Putamen (tissue), 1 donor: Measurements from ENCODE around the gene PPP1R1C.
A peak's percentile ranks its signal among the peaks of the same experiment; 100 is the strongest.
"Not testable (repeated sequence)": the region's sequence is repeated elsewhere in the genome, so short reads cannot be mapped to it uniquely, and the experiment has no call there.

ENCODE experiments used
- DNase-seq: peaks from one replicate; pipeline ENCODE4 v3.0.0-alpha.2; 2016; ENCODE audit warnings: low spot score

PPP1R1C gene

DNA sequence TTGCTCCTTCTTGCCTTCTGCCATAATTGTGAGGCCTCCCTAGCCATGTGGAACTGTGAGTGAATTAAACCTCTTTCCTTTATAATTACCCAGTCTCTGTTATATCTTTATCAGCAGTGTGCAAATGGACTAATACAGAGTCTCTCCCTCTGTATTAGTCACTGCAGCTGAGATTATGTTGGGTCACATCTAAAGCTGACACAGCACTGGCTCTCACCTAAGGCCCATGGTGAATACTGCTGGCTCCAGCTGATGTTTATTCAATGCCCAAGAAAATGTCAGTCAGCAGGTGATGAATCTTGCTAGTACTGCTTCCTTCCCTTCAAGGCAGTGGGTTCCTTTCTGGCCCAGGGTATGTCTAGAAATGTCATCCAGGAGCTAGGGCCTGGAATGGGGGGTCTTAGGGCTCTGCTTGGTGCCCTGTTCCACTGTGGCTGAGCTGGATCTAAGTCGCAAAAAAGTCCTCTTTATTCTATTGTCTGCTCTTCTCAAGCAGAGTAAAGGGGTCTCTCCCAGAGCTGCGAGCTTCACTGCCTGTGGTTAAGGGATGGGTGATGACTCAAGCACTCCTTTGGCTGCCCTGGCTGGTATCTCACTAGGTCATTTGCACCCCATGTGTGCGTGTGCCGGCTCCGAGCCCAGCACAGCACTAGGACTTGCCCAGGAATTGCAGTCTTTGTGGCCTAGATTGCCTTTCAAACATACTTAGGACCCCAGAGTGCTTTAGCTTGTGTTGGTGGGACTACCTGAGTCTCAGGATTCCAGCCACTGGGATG is 29.9 kb downstream of the PPP1R1C start:
- DNase-seq = no peak

DNA sequence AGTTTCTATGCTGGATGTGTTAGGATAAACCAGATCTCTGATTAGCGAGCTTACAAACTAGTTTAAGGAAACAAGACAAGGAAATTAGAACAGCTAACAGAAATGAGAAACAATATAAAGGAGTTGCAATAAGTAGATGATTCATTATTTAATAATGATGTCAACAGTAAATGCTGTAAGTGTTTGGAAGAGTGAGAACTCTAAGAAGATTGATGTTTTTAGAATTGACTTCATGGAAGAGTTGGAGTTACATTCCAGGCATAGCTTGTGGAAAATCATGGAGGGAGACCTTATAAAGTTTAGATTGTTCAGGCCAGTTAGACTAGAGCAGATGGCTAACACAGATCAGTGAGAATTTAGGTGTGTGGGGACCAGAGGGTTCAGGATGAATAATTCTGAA is 32.6 kb downstream of the PPP1R1C start:
- no peak for DNase-seq

DNA sequence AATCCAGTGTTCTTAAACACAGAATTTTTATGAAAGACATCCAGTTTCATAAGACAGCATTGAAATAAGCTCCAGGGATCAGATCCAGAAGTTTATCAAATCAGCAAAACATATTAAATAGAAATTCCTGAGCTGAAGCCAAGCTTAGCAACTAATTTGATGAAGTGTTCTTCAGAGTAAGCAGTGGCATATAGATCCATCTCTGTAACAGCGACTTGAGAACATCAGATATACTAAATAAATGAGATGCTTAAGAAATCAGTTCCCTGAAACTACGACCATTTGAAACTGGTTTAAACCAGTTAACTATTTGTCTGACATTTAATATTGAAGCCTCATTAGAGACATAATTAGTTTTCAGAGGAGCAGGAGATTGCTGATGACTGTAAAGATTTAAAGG is 34.1 kb downstream of the PPP1R1C start:
- DNase-seq = no peak

DNA sequence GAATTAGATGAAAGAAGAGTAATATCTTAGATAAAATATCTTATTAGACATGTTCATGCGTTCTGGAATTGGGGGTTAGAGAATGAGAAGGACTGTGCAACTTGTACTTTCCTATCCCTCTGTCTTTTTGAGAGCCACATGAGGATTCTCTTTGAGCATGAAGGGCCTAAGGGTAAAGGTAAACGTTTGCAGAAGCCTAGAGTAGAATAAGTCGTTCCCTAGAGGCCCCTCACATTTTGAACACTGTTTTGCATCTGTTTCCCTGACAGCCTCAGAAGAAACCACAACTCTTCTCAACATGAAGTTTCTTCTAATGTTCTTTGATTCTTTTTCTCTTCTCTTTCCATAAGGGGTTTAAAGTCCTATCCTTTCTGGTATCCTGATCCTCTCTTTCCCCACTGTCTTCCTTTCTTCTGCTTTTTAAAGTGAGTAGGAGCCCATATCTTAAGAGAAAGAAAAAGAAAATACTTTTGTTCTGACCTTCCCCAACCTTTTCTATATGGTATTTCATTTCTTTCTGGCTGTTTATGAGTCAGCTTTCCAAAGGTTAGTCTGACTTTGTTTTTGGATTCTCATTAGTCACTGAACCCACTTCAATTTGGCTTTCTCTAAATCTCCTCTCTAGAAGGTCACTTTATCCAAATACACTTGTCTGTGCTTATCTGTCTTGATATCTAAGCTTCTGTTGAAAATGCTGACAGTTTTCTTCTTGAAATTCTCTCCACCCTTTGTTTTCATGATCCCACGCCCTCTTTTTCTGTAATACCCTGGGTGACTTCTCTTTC is 34.8 kb downstream of the PPP1R1C start:
- DNase-seq = no peak

DNA sequence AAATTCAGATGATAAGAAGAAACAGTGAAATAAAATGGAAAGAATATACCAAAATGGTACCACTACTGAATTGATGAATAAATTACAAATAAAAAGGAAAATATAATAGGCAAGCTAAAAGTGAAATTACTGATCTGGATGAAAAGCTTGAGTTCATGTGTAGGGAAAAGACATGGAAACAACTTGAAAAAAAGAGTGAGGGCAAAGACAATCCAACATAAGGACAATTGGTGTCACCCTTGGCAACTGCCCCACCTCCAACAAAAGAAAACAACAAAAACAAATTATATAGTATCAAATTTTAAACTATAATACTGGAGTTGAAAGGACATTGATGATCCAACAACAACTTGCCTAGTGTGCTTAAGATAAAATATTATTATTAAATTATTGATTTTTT is 37.6 kb downstream of the PPP1R1C start:
- DNase-seq = no peak

DNA sequence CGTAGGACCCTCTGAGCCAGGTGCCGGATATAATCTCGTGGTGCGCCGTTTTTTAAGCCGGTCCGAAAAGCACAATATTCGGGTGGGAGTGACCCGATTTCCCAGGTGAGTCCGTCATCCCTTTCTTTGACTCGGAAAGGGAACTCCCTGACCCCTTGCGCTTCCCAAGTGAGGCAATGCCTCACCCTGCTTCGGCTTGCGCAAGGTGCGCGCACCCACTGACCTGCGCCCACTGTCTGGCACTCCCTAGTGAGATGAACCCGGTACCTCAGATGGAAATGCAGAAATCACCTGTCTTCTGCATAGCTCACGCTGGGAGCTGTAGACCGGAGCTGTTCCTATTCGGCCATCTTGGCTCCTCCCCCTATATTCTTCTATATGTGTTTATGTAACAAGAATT is 45.2 kb downstream of the PPP1R1C start:
- not testable (repeated sequence) for DNase-seq

DNA sequence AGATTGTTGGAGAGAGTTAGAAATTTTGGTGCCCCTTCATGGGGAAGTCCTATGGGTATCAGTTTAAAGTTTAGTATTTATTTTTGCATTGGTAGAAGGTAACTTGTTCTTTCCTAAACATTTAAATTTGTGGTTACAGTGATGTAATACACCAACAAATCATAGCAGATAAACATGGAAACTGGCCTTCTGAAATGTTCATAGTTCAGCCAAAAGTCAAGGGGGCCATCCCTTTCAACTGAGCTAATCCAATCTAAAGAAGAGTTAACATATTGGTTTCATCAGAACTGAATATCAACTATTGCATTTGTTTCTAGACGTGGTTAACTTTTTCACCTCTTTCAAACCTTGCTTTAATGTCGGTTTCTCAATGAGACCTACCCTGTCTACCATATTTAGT is 46.3 kb downstream of the PPP1R1C start:
- DNase-seq = no peak

DNA sequence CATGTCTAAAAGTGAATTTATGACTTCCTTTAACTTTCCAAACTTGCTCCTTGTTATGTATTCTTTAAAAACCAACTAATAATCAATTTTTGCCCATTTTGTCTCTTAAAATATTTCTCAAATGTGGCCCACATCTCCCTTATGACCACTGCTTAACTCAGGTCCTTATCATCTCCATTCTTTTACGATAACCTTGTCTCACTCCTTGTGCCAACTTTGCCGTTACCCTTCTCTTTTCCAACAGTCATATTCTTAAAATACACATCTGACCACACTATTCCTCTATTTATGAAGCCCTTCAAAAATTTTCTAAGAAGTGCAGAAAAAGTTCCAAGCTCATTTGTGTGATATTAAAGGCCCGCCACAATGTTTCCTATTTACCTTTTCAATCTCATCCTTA is 47.8 kb downstream of the PPP1R1C start:
- DNase-seq = no peak

DNA sequence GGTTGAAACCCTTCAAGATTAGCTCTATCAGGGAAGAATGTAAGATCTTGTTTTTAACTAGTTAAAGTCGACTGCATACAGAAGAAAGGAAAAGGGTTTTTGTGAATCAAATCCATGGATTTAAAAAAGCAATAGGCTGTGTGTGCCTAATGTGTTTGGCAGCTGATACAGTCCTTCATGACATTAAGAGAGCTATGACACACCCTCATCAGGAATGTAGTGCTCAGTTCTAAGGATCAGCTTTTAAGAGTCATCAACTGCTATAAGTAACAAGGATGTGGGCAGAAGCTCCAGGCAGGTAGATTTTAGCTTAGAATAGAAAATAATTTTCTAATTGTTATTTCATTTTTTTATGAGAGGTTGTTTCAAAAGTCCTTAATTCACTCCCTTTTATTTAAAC is 52.9 kb downstream of the PPP1R1C start:
- peak; percentile 8 for DNase-seq

DNA sequence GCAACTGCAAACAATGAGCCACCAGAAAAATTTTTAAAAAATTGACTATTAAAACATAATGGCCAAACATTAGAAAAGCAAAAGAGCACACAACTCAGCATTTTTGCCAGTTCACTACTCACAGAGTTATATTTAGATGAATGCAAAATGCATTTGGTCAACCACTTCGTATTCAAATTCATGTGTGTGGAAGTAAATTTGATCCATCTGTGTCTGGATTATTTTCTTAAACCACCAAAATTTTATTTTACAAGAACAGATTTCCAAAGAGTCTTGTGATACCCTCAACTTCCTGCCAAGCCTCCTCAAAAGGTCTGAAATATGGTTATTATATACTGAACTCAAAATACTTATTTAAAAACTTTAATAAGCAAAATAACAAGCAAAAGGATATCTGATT is 57.4 kb downstream of the PPP1R1C start:
- no peak for DNase-seq

DNA sequence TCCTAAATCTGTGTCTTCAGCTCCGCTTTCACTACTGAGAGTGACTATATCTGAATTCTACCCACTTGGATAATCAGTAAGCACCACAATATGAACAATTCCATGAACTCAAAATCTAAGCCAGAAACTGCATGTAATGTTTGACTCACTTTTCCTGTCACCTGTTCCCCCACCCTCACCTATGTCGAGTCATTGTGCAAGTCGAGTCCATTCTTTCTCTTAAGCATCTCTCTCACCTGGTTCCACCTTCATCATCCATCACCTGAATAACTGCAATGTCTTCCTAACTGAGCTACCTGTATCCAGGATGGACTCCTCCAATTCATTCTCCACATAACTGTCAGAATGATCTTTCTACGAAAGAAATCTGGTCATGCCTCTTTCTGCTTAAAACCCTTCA is 58.2 kb downstream of the PPP1R1C start:
- DNase-seq = no peak

DNA sequence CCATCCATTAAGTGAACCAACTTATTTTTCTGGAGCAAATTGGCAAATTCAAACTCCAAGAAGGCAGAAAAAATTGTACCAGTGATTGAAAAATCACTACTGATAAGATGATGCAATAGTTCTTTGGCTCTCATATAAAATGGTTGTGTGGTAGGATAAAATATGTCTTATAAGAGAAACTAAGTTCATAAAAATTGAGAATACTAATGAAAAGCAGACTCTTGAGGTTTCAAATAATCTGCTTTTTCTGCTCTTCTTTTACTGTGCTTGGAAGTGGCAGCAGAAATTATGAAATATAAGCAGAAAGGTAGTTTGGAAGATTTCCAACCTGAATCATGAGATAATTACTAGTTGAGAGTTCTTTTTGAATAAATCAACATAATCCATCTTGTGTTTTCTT is 61.9 kb downstream of the PPP1R1C start:
- DNase-seq = no peak

DNA sequence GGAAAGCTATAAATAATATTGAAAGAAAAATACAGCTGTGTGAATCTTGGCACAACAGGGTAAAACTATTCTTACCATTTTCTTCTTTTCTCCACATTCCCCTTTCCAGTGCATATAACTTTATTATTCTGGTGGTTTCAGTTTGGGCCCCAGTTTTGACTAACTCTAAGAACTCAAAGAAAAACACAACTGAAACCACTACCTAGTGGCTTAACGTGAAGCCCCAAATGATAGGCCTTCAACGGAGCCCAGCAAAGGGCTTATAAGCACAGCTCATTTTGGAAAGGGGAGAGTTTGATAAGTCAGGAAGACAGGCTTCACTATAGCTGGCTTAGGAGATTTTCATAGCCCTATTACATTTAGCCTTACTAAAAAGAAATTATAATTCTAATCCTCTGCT is 62.4 kb downstream of the PPP1R1C start:
- DNase-seq = no peak

DNA sequence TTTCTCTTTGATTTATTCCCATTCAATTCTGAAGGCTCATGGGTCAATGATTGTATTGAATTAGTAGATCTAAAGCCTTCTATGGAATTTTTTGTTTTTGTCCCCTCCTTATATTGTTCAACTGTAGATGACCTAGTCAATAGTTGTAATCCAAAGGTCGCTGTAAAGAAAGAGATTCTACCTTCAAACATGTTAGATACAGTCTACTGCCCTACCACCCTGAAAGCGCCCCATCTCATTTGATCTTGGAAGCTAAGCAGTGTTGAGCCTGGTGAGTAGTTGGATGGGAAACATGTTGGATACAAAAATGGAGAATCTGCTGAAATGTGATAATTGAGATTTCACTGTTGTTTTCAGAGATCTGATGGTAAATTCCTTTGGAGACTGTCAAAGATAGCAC is 63.0 kb downstream of the PPP1R1C start:
- no peak for DNase-seq

DNA sequence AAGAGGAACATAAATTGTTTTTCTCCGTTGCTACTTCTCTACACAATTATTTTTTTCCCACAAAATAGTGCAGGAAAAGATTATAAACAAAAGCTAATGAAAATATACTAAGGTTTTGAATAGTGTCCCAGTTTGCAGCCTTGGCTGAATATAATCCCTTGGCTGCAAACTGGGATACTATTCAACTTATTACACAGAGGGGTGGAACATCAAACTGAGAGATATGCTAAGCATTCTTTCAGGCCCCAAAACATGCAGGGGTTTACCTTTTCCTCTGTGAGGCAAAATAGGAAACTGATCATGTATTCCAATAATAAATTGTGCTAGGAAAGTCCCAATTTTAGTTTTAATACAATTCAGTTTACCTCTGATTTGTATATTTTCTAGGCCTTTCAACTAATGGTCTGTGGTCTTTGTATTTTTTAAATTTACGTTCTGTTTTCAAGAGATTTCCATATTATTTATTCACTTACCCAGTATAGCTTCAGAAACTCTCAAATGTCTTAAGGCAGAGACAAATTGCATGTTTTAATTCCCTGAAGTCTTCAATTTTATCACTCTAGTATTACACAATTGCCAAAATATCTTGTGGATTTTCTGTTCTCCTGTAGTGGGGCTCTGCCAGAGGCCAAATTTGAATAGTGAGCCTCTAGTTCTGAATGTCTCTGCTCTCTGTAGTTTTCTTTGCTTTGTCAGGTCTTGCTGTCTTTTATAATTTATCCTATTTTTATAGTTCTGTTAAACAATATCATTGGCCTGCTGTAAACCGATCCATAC is 63.9 kb downstream of the PPP1R1C start:
- no peak for DNase-seq

DNA sequence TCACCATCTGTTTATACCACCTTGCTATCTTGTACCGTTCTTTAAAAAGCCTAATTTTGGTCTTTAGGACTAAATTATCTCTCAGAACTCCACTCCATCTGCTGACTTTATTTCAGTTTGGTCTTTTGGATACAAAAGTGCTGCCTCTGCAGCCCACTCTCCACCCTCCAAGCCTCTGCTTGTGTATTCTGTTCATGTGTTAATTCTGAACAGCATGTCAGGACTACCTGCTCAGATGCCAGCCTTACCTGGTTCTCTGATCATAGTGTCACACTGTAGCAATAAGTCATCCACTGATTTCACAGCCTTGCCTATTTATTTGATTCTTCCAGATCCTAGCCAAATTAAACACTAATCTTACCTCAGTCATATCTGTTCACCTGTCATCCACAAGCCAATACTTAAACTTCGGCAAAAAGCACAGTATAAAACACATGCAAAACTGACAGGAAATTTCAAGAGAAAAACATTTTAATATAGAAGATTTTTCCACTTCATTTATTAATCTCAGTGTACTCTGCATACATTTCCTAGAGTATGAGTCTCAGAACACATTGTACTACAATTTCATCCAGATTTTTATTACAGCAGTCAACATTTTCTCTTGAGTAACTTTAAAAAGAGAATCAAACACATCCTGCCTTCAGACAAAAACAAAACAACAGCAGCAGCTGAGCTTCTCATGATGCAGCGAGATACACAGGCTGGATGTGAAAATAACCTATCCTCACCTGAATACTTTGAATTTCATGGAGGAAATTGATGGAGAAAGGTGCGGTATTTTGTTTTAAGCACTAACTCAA is 64.9 kb downstream of the PPP1R1C start:
- DNase-seq = no peak

DNA sequence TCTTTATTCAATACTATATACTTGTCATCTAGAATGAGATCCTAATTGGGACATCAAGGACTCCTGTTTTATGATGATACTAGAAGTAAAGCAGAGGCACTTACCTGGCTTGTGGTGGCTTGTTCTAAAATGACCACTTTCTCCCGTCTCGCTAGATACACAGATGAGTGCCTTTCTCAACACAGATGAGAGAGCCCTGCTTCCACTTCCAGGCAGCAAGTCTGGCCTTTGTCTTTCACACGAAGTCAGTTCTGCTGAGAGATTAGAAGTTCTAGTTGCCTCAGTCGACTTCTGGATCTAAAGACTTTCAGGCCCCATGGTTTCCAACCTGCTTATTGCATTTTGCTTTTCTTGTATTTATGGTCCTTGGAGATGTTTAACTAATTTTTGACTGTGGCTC is 70.3 kb downstream of the PPP1R1C start:
- DNase-seq = no peak

DNA sequence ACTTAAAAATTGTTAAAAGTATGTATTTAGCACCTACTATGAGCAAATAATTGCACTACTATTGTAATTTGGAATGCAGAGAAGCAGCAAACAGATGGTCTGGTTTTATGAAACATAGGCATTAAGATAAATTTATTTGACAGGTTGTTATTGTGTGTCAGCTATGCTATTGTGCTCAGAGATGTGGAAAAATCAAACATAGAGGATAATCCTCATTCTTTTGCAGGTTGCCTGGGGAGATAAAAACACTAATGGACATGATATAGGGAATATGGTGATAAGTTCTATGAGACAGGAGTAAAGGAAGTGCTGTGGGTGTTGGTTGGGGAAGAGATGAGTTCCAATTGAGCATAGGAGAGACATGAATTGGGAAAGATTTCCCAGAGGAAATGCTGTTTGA is 71.3 kb downstream of the PPP1R1C start:
- DNase-seq = no peak

DNA sequence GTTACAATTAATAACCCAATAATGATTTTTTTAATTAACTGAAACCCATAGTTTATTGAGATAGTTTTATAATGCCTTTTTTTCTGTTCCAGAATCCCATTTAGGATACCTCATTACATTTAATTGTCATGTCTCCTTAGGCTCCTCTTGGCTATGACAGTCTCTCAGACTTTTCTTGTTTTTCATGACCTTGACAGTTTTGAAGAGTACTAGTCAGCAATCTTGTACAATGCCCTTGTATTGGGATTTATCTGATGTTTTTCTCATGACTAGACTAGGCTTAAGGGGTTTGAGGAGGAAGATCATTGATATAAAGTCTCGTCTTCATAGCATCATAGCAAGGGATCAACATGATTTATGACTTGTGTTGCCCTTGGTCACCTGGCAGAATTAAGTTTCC is 72.4 kb downstream of the PPP1R1C start:
- no peak for DNase-seq

DNA sequence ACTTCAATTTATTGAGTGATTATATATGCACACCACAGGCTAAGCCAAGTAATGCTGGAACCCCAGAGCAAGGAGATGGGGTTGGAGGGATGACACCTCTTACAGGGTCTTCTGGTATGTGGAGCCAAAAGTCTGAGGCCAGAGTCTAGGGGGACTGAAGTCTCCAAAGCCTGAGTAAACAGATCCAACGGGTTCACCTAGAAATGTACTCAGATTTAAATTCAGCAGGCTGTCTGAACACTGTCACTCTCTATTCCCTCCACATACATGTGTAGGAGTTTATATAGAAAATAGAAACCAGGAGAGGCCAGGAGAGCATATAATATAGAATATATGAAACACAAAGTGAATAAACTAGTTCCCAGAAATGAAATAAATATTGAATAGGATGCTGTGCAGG is 76.1 kb downstream of the PPP1R1C start:
- no peak for DNase-seq

DNA sequence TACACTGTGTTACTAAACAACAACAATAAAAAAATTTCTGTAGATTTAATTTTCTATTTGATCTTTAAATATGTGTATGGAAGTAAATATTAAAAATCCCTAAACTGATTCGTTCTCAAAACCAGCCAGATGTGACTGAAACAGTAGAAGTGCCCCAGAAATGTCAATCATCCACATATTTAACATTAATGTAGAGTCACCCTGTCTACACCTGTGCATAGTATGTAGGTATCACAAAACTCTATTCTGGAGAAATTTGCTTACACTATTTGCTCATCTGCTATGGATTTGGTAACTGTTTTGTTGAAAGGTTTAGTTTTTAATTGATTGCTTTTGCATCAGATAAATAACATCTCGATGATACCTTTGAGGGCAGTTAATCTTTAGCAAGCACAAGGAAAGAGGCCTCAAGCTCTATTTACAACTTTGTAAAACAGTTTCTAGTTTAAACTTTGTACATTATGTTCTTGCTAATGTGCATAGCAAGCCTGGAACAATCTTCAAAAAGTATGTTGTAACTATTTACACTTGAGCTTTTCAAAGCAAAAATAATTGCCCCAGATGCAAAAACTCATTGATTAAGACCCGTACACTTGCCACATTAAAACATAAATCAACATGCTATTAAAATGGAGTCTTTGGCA is 76.8 kb downstream of the PPP1R1C start:
- no peak for DNase-seq
